Mammary epithelial cell (primary cell): ENCODE data around the gene TMEM91.

Experiments used
- EZH2 ChIP-seq: IDR thresholded peaks from 2 replicates; pipeline ENCODE4 v1.6.1; 2012; ENCODE audit warnings: low read length, inconsistent platforms, borderline replicate concordance
- TF ChIP-seq, protein P1 (sequence below), 2 donors: IDR thresholded peaks in 1 of 2; conservative IDR thresholded peaks in 1 of 2; 2 replicates each; pipeline ENCODE4 v1.5.1; 2011 to 2012; ENCODE audit warnings: inconsistent platforms in 2 of 2, low read length in 2 of 2, mild to moderate bottlenecking in 2 of 2, control low read depth in 1 of 2, low read depth in 1 of 2; ENCODE audit not compliant: insufficient read depth in 1 of 2; ENCODE audit errors: extremely low read depth in 1 of 2

DNA sequence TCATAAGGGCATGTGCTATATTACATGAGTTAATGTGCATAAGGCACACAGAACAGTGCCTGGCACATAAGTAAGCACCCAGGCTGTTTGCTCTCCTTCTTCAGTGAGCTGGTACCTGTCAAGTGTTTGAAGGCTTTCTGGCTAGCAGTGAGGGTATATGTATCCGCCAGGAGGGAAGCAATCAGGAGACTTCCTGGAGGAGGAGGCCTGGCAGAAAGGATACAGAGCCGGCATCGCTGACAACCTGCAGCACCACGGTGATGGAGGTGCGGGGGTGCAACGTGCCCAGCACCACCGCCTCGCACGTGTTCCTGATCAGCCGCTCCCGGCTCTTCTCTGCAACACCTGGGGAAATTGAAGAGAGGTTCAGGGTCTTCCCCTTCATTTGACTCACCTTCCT is 15.3 kb downstream of the TMEM91 start:
- TF ChIP-seq, protein P1, sequence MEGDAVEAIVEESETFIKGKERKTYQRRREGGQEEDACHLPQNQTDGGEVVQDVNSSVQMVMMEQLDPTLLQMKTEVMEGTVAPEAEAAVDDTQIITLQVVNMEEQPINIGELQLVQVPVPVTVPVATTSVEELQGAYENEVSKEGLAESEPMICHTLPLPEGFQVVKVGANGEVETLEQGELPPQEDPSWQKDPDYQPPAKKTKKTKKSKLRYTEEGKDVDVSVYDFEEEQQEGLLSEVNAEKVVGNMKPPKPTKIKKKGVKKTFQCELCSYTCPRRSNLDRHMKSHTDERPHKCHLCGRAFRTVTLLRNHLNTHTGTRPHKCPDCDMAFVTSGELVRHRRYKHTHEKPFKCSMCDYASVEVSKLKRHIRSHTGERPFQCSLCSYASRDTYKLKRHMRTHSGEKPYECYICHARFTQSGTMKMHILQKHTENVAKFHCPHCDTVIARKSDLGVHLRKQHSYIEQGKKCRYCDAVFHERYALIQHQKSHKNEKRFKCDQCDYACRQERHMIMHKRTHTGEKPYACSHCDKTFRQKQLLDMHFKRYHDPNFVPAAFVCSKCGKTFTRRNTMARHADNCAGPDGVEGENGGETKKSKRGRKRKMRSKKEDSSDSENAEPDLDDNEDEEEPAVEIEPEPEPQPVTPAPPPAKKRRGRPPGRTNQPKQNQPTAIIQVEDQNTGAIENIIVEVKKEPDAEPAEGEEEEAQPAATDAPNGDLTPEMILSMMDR (conservative IDR thresholded peaks at IDR 0.05 in 1 of 2, IDR thresholded peaks at IDR 0.05 in 1 of 2; ENCODE audit: extremely low read depth in 1 of 2, insufficient read depth in 1 of 2, low read depth in 1 of 2, low read length in 2 of 2), result no peak
- no peak for TF ChIP-seq EZH2
